VCaP (cell line): ENCODE results near the gene PREX1.

ENCODE experiments used
- H3K27ac ChIP-seq: fragments of 450-650 bp; 2 replicates; pipeline ENCODE4 v1.5.1; 2017
- TF ChIP-seq, protein P1 (sequence below): fragments of 450-650 bp; conservative IDR thresholded peaks from 2 replicates; pipeline ENCODE4 v1.5.1; 2017; ENCODE audit warnings: mild to moderate bottlenecking, moderate library complexity

Gene PREX1

DNA sequence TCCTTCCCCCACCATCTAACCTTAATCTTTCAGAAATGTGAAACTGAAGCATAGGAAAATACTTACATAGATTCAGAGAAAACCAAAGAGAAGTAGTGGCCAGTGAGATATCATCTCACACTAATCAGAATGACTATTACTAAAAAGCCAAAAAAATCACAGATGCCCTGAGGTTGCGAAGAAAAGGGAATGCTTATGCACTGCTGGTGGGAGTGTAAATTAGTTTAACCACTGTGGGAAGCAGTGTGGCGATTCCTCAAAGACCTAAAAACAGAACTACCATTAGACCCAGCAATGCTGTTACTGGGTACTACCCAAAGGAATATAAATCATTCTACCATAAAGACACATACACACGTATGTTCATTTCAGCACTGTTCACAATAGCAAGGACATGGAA is 9.2 kb upstream of the PREX1 start:
- no peak overlapping the region for H3K27ac ChIP-seq
- TF ChIP-seq, protein P1, sequence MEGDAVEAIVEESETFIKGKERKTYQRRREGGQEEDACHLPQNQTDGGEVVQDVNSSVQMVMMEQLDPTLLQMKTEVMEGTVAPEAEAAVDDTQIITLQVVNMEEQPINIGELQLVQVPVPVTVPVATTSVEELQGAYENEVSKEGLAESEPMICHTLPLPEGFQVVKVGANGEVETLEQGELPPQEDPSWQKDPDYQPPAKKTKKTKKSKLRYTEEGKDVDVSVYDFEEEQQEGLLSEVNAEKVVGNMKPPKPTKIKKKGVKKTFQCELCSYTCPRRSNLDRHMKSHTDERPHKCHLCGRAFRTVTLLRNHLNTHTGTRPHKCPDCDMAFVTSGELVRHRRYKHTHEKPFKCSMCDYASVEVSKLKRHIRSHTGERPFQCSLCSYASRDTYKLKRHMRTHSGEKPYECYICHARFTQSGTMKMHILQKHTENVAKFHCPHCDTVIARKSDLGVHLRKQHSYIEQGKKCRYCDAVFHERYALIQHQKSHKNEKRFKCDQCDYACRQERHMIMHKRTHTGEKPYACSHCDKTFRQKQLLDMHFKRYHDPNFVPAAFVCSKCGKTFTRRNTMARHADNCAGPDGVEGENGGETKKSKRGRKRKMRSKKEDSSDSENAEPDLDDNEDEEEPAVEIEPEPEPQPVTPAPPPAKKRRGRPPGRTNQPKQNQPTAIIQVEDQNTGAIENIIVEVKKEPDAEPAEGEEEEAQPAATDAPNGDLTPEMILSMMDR, result no peak

DNA sequence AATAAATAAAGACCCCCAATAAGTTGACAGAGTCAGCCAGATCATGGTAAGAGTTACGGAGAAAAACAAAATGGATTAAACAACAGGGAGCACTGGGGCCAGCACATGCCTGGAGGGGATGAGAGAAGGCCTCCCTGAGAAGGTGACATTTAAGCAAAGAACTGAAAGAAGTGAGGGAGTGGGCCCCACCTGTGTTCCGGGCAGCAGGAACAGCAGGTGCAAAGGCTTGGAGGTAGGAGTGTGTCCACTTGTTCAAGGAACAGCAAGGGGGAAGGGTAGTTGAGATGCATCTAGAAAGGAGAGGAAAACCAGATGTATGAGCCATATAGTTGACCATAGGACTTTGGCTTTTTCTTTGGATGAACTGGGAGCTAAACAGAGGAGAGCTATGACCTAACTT is 7.6 kb upstream of the PREX1 start:
- no peak overlapping the region for H3K27ac ChIP-seq
- TF ChIP-seq, protein P1, result no peak

DNA sequence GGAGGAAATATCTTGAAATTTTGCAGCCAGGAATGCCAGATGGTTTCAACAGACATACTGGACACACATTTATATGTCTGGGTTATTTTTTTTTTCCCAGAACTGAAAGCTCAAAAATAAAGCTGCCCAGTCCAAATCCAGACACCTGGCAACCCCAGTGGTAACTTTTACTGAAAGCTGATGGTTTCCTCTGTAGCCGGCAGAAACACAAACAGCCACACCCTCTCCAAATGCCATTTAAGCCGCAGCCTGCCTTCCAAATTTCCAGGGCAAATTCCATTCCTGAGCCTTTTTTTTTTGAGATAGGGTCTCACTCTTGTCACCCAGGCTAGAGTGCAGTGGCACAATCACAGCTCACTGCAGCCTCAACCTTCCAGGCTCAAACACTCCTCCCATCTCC is 6.5 kb upstream of the PREX1 start:
- TF ChIP-seq, protein P1, result no peak
- no peak overlapping the region for H3K27ac ChIP-seq

DNA sequence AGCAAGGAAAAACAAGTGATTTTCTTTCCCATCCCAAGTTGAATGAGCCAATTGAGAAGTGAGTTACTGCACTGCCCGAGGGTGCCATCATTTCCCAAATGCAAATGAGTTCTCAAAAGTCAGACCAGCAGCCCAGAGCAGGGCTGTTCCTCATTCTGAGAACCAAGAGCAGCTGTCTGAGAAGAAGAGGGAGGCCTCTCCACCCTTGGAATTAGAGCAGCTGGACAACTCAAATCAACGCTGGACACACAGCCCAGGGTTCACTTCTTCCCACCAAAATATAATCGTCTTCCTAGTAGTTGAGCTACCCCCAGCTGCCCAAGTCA is 4.6 kb upstream of the PREX1 start:
- TF ChIP-seq, protein P1, result no peak
- no peak overlapping the region for H3K27ac ChIP-seq

DNA sequence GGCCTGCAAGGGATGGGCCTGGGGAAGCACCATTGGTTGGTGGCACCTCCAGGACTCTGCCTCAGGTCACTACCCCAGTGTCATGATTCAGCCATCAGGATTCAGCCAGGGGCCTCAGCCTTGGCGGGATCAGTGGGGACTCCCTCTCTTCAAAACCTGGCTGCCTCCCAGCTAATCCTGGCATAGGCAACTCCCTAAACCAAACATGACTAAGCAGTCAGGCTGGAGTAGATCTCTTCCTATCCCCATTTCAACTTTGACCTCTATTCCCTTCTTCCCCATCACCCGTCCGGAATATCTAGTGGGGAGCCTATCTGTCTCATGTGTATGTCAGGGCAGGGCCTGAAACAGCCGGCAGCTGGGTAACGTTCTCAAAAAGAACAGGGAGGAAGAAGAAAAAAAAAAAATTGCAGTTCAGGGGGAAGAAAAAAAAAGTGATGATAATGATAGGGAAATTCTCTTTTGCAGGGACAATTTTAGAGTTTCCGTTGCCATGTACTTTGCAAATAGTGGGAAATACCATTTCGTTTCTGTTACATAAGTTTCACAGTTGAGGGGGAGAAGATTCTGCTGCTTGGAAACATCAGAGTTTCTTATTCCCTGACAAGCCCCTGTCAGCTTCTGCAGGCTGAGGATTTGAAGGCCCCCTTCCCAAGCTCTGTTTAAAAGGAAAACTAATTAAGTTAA is 4.1 kb upstream of the PREX1 start:
- TF ChIP-seq, protein P1, result no peak
- no peak overlapping the region for H3K27ac ChIP-seq

DNA sequence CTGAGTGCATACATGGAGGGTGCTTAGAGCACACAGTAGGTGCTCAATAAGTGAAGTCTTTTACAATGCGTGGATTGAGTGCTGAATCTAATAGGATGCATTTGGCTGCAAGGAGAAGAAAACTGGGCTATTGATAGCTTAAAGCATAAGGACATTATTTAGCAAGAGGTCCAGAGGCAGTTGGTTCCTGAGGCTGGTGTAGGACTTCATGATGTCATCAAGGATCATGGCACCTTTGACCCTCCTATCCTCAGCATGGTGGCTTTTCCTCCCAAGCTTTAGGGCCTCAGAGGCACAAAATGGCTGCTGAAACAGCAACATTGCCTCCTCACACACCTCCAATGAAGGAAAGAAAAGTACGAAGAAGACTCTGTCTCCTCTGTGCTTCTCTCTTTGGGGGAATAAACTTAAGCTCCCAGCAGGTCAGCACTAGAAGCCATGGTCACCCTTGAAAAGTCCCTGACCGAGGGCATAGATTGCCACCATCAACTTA is 3.1 kb upstream of the PREX1 start:
- TF ChIP-seq, protein P1, result no peak
- no peak overlapping the region for H3K27ac ChIP-seq

DNA sequence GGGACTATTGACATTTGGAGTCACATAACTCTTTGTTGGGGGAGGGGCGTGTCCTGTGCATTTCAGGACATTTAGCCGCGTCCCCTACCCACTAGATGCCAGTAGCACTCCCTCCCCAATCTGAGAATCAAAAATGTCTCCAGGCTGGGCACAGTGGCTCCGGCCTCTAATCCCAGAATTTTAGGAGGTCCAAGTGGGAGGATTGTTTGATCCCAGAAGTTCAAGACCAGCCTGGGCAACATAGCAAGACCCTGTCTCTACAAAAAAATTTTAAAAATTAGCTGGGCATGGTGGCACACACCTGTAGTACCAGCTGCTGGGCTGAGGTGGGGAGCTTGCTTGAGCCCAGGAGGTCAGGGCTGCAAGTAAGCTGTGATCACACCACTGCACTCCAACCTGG is 2.1 kb upstream of the PREX1 start:
- H3K27ac ChIP-seq, result no peak overlapping the region
- TF ChIP-seq, protein P1, result no peak
